GM12892 (cell line): ENCODE measurements around the gene ADAMTS12.

Experiments used
- POLR2A ChIP-seq: IDR thresholded peaks from 2 replicates; pipeline ENCODE4 v1.6.1; 2011; ENCODE audit warnings: low read depth, low read length, control low read depth
- TAF1 ChIP-seq: IDR thresholded peaks from 2 replicates; pipeline ENCODE4 v1.6.1; 2011; ENCODE audit warnings: low read depth, mild to moderate bottlenecking, control low read depth, low read length, borderline replicate concordance

DNA sequence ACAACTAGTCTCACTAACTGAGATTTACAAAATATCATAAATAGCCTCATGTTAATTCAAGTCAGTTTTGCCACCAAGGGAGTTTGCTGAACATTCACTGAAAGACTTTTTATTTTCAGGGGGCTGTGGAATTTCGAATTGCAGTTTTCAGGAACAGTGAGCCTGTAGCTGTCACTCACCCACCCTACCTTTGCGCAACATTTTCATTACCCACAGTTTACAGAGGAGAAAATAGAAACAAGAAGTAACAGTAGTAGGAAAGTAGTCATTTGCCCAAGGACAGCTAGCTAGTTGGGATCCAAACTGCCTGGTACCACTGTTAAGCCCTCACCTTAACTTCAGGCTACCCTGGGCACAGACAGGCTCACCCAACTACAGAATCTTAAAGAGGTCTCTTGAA, 154.1 kb downstream of the ADAMTS12 start:
- TF ChIP-seq POLR2A (no peak), TAF1 (no peak)
